B cell (primary cell): ENCODE data around the gene WDR31.

Experiments used
- CTCF ChIP-seq: fragments of 200-600 bp; IDR thresholded peaks from one replicate; pipeline ENCODE4 v1.8.0; 2022; ENCODE audit warnings: antibody characterized with exemption, mild to moderate bottlenecking
- EZH2 ChIP-seq: IDR thresholded peaks from 2 replicates; pipeline ENCODE4 v1.6.1; 2012; ENCODE audit warnings: borderline replicate concordance, low read depth, mild to moderate bottlenecking, moderate library complexity, low read length; ENCODE audit not compliant: insufficient read depth, poor library complexity, severe bottlenecking

- TF ChIP-seq CTCF (no peak), EZH2 (no peak)
Measured at GRCh38 chr9:113298311-113298710, 41.8 kb downstream of the WDR31 start.
